Heart left ventricle (tissue), 13 donors: Measurements from ENCODE around the gene ZNF638.

ENCODE experiments used
- POLR2A ChIP-seq, 2 donors: fragments of 450-650 bp; IDR thresholded peaks; one replicate each; pipeline ENCODE4 v1.6.1; 2017; ENCODE audit warnings: antibody characterized with exemption in 2 of 2, mild to moderate bottlenecking in 2 of 2, moderate library complexity in 2 of 2
- TF ChIP-seq, protein P1 (sequence below), 12 donors: fragments of 200-600 bp; sonication (generic) in 4 of 12; IDR thresholded peaks; one replicate each; pipeline versions ENCODE4 v1.5.0 to v1.8.0; 2018 to 2022; ENCODE audit warnings: antibody characterized with exemption in 12 of 12, mild to moderate bottlenecking in 5 of 12
- donor health status: ischemic (EF 13 %, LVEDD 7.1; RV severe dilation, severe dysfunction).
- donor health status: DM: no; HTN: yes; CAD: no.
- donor health status: DM: no; HTN: no; CAD: no.
- donor health status: ischemic (EF 25% LVEDD 6.9; RV normal size, moderate dysfunction).
- donor health status: ischemic (EF 25% LVEDD 5.7; RV mildly dilated, moderate dysfunction).
- donor health status: ischemic (EF 35%, LVEDD 5.7; RV mildly dilated, moderate dysfunction).
- donor health status: nonischemic (EF 11% LVEDD 7.7; RV severe dilation, severe dysfunction).
- donor health status: DM: yes; HTN: yes; CAD: no.
- donor health status: PGD.
- donor health status: ischemic (EF 29% LVEDD 5.4; RV normal size, mild dysfunction).
- donor health status: nonischemic (EF 23%, LVEDD 6.1; RV moderate dilation, normal function).

DNA sequence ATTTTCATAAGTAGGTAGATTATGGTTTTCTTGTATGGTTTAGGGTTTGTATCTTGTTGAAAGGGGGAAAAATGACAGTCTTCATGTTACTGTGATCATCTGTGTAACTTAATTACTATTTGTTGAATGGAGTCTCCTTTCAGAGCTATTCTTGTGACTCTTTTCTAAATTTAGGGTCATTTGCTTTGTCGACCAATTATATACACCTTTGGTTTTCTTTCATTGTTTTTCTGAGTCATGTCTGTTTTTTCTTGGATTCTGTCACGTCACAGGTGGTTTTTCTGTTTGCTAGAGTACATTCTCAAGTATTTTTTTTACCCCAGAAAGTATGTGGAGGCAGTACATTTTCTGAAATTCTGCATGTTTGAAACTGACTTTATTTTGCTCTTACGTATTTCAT, 78.0 kb downstream of the ZNF638 start:
- TF ChIP-seq, protein P1, sequence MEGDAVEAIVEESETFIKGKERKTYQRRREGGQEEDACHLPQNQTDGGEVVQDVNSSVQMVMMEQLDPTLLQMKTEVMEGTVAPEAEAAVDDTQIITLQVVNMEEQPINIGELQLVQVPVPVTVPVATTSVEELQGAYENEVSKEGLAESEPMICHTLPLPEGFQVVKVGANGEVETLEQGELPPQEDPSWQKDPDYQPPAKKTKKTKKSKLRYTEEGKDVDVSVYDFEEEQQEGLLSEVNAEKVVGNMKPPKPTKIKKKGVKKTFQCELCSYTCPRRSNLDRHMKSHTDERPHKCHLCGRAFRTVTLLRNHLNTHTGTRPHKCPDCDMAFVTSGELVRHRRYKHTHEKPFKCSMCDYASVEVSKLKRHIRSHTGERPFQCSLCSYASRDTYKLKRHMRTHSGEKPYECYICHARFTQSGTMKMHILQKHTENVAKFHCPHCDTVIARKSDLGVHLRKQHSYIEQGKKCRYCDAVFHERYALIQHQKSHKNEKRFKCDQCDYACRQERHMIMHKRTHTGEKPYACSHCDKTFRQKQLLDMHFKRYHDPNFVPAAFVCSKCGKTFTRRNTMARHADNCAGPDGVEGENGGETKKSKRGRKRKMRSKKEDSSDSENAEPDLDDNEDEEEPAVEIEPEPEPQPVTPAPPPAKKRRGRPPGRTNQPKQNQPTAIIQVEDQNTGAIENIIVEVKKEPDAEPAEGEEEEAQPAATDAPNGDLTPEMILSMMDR (IDR thresholded peaks at IDR 0.05), result no peak
- TF ChIP-seq POLR2A (IDR thresholded peaks at IDR 0.05), result no peak
